HepG2 (cell line): ENCODE measurements around the gene MAB21L4. TPM values are rescaled to one million over a fixed set of nuclear protein-coding genes. Genes with fewer than 3 reads are reported as not detected.

ENCODE experiments used
- AGO1 ChIP-seq: fragments of 200-400 bp; formaldehyde crosslinking; IDR thresholded peaks from 2 replicates; pipeline ENCODE4 v1.6.1; 2017; ENCODE audit warnings: mild to moderate bottlenecking, low read depth, low read length, moderate library complexity; ENCODE audit not compliant: poor library complexity, severe bottlenecking
- FIP1L1 ChIP-seq: fragments of 200-400 bp; formaldehyde crosslinking; IDR thresholded peaks from 2 replicates; pipeline ENCODE4 v1.6.1; 2018; ENCODE audit warnings: low read depth, mild to moderate bottlenecking, low read length, moderate library complexity, borderline replicate concordance; ENCODE audit not compliant: insufficient read depth
- GLI4 ChIP-seq: sonication (generic); formaldehyde crosslinking; IDR thresholded peaks from 2 replicates; pipeline ENCODE4 v1.5.1; 2020; ENCODE audit warnings: missing genetic modification reagents, mild to moderate bottlenecking, moderate library complexity, borderline replicate concordance
- HMGA1 ChIP-seq: sonication (generic); formaldehyde crosslinking; conservative IDR thresholded peaks from 2 replicates; pipeline ENCODE4 v1.4.0; 2020; ENCODE audit warnings: missing genetic modification reagents
- MEF2D ChIP-seq: sonication (generic); formaldehyde crosslinking; IDR thresholded peaks from 2 replicates; pipeline ENCODE4 v1.5.1; 2020; ENCODE audit warnings: mild to moderate bottlenecking, missing genetic modification reagents
- MEIS1 ChIP-seq: sonication (generic); formaldehyde crosslinking; IDR thresholded peaks from 2 replicates; pipeline ENCODE4 v1.9.0; 2021; ENCODE audit warnings: mild to moderate bottlenecking, missing genetic modification reagents, moderate library complexity, borderline replicate concordance
- NFRKB ChIP-seq: fragments of 450-650 bp; IDR thresholded peaks from 2 replicates; pipeline ENCODE4 v1.6.1; 2017
- PAWR ChIP-seq: sonication (generic); formaldehyde crosslinking; IDR thresholded peaks from 2 replicates; pipeline ENCODE4 v1.4.0; 2020; ENCODE audit warnings: missing genetic modification reagents, mild to moderate bottlenecking, borderline replicate concordance
- RARA ChIP-seq: IDR thresholded peaks from 2 replicates; pipeline ENCODE4 v1.6.1; 2016; ENCODE audit warnings: missing genetic modification reagents, missing compliant biosample characterization
- SCMH1 ChIP-seq: sonication (generic); formaldehyde crosslinking; IDR thresholded peaks from 2 replicates; pipeline ENCODE4 v1.9.0; 2021; ENCODE audit warnings: missing genetic modification reagents, mild to moderate bottlenecking, borderline replicate concordance
- TARDBP ChIP-seq: sonication (generic); formaldehyde crosslinking; IDR thresholded peaks from 2 replicates; pipeline ENCODE4 v1.8.0; 2022; ENCODE audit warnings: mild to moderate bottlenecking, missing genetic modification reagents
- ZFX ChIP-seq: sonication (generic); formaldehyde crosslinking; IDR thresholded peaks from 2 replicates; pipeline ENCODE4 v1.4.0; 2020; ENCODE audit warnings: mild to moderate bottlenecking, low read depth, missing genetic modification reagents, moderate library complexity
- ZNF337 ChIP-seq: sonication (generic); formaldehyde crosslinking; IDR thresholded peaks from 2 replicates; pipeline ENCODE4 v1.5.1; 2020; ENCODE audit warnings: missing genetic modification reagents, low read depth, mild to moderate bottlenecking, borderline replicate concordance
- polyA plus RNA-seq, 8 experiments: library from polyadenylated mRNA; depleted of rRNA in 3 of 8; stranded (reverse) in 7 of 8; unstranded in 1 of 8; fragments of >200 nt; fragmentation: Illumina TruSeq in 4 of 8; extraction: Trizol in 4 of 8; gene quantifications; 2 replicates each; pipeline versions ENCODE4 v1.2.1 to v1.2.3, GENCODE V29; 2011 to 2016; ENCODE audit warnings: low read depth in 4 of 8, missing spikeins in 1 of 8, mixed read lengths in 1 of 8; ENCODE audit not compliant: insufficient read depth in 1 of 8
- total RNA-seq, 5 experiments: library from RNA; depleted of rRNA; stranded (reverse); fragments of >200 nt; fragmentation: Illumina TruSeq; extraction: Trizol; gene quantifications; 2 replicates each; pipeline ENCODE4 v1.2.3, GENCODE V29; 2016; ENCODE audit warnings: low read depth in 1 of 5
- TF ChIP-seq, protein P1 (sequence below): IDR thresholded peaks from 2 replicates; pipeline ENCODE4 v1.6.1; 2016; ENCODE audit warnings: missing genetic modification reagents, missing compliant biosample characterization
- TF ChIP-seq, protein P2 (sequence below): sonication (generic); formaldehyde crosslinking; IDR thresholded peaks from 2 replicates; pipeline ENCODE4 v1.4.0; 2020; ENCODE audit warnings: missing genetic modification reagents, borderline replicate concordance
- TF ChIP-seq, protein P3 (sequence below): sonication (generic); formaldehyde crosslinking; IDR thresholded peaks from 2 replicates; pipeline ENCODE4; 2020; ENCODE audit warnings: missing genetic modification reagents, mild to moderate bottlenecking, borderline replicate concordance
- TF ChIP-seq, protein P4 (sequence below): sonication (generic); formaldehyde crosslinking; IDR thresholded peaks from 2 replicates; pipeline ENCODE4 v1.9.0; 2022; ENCODE audit warnings: missing genetic modification reagents, mild to moderate bottlenecking, borderline replicate concordance

The MAB21L4 gene
- total and polyA plus RNA-seq, 2 of the 13 experiments (the other 11 are each of a cell fraction or from before 2014, with no cell fraction given), result 3.0 to 14.0 TPM

DNA sequence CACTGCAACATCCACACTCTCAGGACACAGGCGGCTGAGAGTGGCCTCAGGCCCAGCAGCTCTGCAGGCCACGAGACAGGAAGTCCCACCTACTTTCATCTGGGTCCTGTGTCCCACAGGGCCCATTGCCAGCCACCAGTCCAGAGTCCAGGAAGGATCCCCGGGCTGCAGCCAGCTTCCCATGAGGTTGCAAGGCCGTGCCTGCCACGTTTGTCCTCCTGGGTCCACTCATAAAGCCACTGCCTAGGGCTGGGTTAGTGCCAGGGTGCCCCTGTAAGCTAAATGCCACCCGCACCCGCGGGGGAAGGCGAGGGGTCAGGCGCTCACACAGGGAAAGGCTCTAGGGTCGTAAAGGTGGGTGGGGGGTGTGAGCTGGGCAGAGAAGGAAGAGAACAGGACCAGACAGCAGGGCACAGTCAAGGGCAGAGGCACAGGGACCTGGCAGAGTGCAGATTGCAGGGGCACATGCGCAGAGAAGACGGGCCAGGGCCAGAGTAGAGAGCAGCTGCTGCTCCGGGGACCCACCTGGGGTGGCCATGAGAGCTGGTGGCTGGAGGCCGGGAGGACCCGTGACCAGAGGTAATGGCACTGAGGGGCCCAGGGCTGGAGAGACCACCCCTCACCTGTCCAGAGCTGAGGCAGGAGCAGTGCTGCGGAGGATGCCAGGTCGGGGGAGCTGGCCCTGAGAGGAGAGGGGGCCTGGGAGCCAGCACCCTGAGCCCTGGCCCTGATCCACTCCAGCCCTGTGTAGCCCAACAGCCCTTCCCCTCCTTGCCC is 19.3 kb downstream of the MAB21L4 start (continued):
- TF ChIP-seq SCMH1 (CRISPR knock-in tag), result no peak
- peak; percentile 72 for TF ChIP-seq AGO1
- TF ChIP-seq, protein P1, sequence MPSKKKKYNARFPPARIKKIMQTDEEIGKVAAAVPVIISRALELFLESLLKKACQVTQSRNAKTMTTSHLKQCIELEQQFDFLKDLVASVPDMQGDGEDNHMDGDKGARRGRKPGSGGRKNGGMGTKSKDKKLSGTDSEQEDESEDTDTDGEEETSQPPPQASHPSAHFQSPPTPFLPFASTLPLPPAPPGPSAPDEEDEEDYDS (CRISPR knock-in tag), result peak; percentile 85
- TF ChIP-seq FIP1L1, result no peak
- TF ChIP-seq, protein P2, sequence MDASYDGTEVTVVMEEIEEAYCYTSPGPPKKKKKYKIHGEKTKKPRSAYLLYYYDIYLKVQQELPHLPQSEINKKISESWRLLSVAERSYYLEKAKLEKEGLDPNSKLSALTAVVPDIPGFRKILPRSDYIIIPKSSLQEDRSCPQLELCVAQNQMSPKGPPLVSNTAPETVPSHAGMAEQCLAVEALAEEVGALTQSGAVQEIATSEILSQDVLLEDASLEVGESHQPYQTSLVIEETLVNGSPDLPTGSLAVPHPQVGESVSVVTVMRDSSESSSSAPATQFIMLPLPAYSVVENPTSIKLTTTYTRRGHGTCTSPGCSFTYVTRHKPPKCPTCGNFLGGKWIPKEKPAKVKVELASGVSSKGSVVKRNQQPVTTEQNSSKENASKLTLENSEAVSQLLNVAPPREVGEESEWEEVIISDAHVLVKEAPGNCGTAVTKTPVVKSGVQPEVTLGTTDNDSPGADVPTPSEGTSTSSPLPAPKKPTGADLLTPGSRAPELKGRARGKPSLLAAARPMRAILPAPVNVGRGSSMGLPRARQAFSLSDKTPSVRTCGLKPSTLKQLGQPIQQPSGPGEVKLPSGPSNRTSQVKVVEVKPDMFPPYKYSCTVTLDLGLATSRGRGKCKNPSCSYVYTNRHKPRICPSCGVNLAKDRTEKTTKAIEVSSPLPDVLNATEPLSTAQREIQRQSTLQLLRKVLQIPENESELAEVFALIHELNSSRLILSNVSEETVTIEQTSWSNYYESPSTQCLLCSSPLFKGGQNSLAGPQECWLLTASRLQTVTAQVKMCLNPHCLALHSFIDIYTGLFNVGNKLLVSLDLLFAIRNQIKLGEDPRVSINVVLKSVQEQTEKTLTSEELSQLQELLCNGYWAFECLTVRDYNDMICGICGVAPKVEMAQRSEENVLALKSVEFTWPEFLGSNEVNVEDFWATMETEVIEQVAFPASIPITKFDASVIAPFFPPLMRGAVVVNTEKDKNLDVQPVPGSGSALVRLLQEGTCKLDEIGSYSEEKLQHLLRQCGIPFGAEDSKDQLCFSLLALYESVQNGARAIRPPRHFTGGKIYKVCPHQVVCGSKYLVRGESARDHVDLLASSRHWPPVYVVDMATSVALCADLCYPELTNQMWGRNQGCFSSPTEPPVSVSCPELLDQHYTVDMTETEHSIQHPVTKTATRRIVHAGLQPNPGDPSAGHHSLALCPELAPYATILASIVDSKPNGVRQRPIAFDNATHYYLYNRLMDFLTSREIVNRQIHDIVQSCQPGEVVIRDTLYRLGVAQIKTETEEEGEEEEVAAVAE (CRISPR knock-in tag), result no peak
- TF ChIP-seq, protein P3, sequence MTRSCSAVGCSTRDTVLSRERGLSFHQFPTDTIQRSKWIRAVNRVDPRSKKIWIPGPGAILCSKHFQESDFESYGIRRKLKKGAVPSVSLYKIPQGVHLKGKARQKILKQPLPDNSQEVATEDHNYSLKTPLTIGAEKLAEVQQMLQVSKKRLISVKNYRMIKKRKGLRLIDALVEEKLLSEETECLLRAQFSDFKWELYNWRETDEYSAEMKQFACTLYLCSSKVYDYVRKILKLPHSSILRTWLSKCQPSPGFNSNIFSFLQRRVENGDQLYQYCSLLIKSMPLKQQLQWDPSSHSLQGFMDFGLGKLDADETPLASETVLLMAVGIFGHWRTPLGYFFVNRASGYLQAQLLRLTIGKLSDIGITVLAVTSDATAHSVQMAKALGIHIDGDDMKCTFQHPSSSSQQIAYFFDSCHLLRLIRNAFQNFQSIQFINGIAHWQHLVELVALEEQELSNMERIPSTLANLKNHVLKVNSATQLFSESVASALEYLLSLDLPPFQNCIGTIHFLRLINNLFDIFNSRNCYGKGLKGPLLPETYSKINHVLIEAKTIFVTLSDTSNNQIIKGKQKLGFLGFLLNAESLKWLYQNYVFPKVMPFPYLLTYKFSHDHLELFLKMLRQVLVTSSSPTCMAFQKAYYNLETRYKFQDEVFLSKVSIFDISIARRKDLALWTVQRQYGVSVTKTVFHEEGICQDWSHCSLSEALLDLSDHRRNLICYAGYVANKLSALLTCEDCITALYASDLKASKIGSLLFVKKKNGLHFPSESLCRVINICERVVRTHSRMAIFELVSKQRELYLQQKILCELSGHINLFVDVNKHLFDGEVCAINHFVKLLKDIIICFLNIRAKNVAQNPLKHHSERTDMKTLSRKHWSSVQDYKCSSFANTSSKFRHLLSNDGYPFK, result peak; percentile 87; the same call in 1 of the 2 replicates
- TF ChIP-seq HMGA1, result no peak
- TF ChIP-seq, protein P4, sequence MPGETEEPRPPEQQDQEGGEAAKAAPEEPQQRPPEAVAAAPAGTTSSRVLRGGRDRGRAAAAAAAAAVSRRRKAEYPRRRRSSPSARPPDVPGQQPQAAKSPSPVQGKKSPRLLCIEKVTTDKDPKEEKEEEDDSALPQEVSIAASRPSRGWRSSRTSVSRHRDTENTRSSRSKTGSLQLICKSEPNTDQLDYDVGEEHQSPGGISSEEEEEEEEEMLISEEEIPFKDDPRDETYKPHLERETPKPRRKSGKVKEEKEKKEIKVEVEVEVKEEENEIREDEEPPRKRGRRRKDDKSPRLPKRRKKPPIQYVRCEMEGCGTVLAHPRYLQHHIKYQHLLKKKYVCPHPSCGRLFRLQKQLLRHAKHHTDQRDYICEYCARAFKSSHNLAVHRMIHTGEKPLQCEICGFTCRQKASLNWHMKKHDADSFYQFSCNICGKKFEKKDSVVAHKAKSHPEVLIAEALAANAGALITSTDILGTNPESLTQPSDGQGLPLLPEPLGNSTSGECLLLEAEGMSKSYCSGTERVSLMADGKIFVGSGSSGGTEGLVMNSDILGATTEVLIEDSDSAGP (CRISPR knock-in tag), result peak; percentile 84
- TF ChIP-seq GLI4 (CRISPR knock-in tag), result no peak; the same call in none of the 2 replicates
- TF ChIP-seq MEF2D (CRISPR knock-in tag), result peak; percentile 95
- peak; percentile 93 for TF ChIP-seq TARDBP (CRISPR knock-in tag)
- peak; percentile 68; the same call in 1 of the 2 replicates for TF ChIP-seq RARA (CRISPR knock-in tag)
- peak; percentile 98 for TF ChIP-seq ZFX
- TF ChIP-seq NFRKB, result no peak
- 0 out of 2 replicates have a peak, but pooled peaks have one; percentile 74 for TF ChIP-seq PAWR
- peak; percentile 80; the same call in 1 of the 2 replicates for TF ChIP-seq MEIS1 (CRISPR knock-in tag)
- TF ChIP-seq ZNF337 (CRISPR knock-in tag), result peak; percentile 61; the same call in 1 of the 2 replicates
